GM12878 (cell line): ENCODE data around the gene DLEC1. TPM values are rescaled to one million over a fixed set of nuclear protein-coding genes. Genes with fewer than 3 reads are reported as not detected.

Experiments
- BCL11A ChIP-seq: IDR thresholded peaks from 2 replicates; pipeline ENCODE4 v1.6.1; 2011; ENCODE audit warnings: low read depth, low read length
- CBFB ChIP-seq: IDR thresholded peaks from 2 replicates; pipeline ENCODE4 v1.6.1; 2016; ENCODE audit warnings: antibody characterized with exemption, low read depth
- CUX1 ChIP-seq: IDR thresholded peaks from 2 replicates; pipeline ENCODE4 v1.6.1; 2012; ENCODE audit warnings: improper control_type of control experiment, low read depth, low read length; ENCODE audit not compliant: insufficient replicate concordance
- DPF2 ChIP-seq: fragments of 450-650 bp; IDR thresholded peaks from 2 replicates; pipeline ENCODE4 v1.6.1; 2017; ENCODE audit warnings: mild to moderate bottlenecking
- E2F4 ChIP-seq: IDR thresholded peaks from 2 replicates; pipeline ENCODE4 v1.6.1; 2012; ENCODE audit warnings: low read depth, low read length, improper control_type of control experiment
- EED ChIP-seq: sonication (generic); IDR thresholded peaks from 2 replicates; pipeline ENCODE4 v1.6.1; 2016; ENCODE audit warnings: antibody characterized with exemption, low read depth
- EP300 ChIP-seq, 2 experiments: fragments of 150-350 bp in 1 of 2; IDR thresholded peaks; 2 replicates each; pipeline ENCODE4 v1.6.1; 2011 to 2012; ENCODE audit warnings: low read depth in 2 of 2, low read length in 2 of 2, borderline replicate concordance in 1 of 2, improper control_type of control experiment in 1 of 2, inconsistent platforms in 1 of 2; ENCODE audit not compliant: control insufficient read depth in 1 of 2
- FOXK2 ChIP-seq: fragments of 450-650 bp; IDR thresholded peaks from 2 replicates; pipeline ENCODE4 v1.6.1; 2017; ENCODE audit warnings: mild to moderate bottlenecking, moderate library complexity
- HDAC6 ChIP-seq: fragments of 200-600 bp; sonication (generic); IDR thresholded peaks from one replicate; pipeline ENCODE4 v1.8.0; 2017; ENCODE audit warnings: antibody characterized with exemption; ENCODE audit not compliant: unreplicated experiment
- HDGF ChIP-seq: fragments of 450-650 bp; IDR thresholded peaks from 2 replicates; pipeline ENCODE4 v1.6.1; 2016; ENCODE audit warnings: antibody characterized with exemption
- JUNB ChIP-seq: IDR thresholded peaks from 2 replicates; pipeline ENCODE4 v1.6.1; 2016; ENCODE audit warnings: antibody characterized with exemption, mild to moderate bottlenecking
- KLF5 ChIP-seq: fragments of 450-650 bp; IDR thresholded peaks from 2 replicates; pipeline ENCODE4 v1.6.1; 2014; ENCODE audit warnings: mild to moderate bottlenecking; ENCODE audit not compliant: partially characterized antibody
- NFIC ChIP-seq: IDR thresholded peaks from 2 replicates; pipeline ENCODE4 v1.6.1; 2012; ENCODE audit warnings: low read depth, mild to moderate bottlenecking, inconsistent platforms, low read length, moderate library complexity
- NFXL1 ChIP-seq: fragments of 450-650 bp; IDR thresholded peaks from 2 replicates; pipeline ENCODE4 v1.6.1; 2017; ENCODE audit warnings: antibody characterized with exemption, mild to moderate bottlenecking, borderline replicate concordance
- PAX5 ChIP-seq: IDR thresholded peaks from 2 replicates; pipeline ENCODE4 v1.6.1; 2011; ENCODE audit warnings: low read depth, low read length, borderline replicate concordance
- RB1 ChIP-seq: fragments of 450-650 bp; formaldehyde crosslinking; IDR thresholded peaks from 2 replicates; pipeline ENCODE4 v1.6.1; 2017; ENCODE audit warnings: mild to moderate bottlenecking, borderline replicate concordance
- RELA ChIP-seq: fragments of 450-650 bp; IDR thresholded peaks from 2 replicates; pipeline ENCODE4 v1.8.0; 2014; ENCODE audit warnings: borderline replicate concordance; ENCODE audit not compliant: partially characterized antibody
- REST ChIP-seq: IDR thresholded peaks from 2 replicates; pipeline ENCODE4 v1.6.1; 2012; ENCODE audit warnings: mild to moderate bottlenecking, low read depth, low read length
- SMAD5 ChIP-seq: IDR thresholded peaks from 2 replicates; pipeline ENCODE4 v1.6.1; 2016; ENCODE audit warnings: antibody characterized with exemption, low read depth
- SP1 ChIP-seq: IDR thresholded peaks from one replicate; pipeline ENCODE4 v1.6.1; 2011; ENCODE audit warnings: low read depth, low read length
- SRF ChIP-seq, 2 experiments: IDR thresholded peaks; 2 replicates each; pipeline ENCODE4 v1.6.1; 2011; ENCODE audit warnings: low read depth in 2 of 2, low read length in 2 of 2, mild to moderate bottlenecking in 1 of 2, moderate library complexity in 1 of 2
- TCF12 ChIP-seq: IDR thresholded peaks from 2 replicates; pipeline ENCODE4 v1.6.1; 2011; ENCODE audit warnings: low read depth, mild to moderate bottlenecking, low read length
- ZNF207 ChIP-seq: fragments of 450-650 bp; IDR thresholded peaks from 2 replicates; pipeline ENCODE4 v1.6.1; 2014; ENCODE audit warnings: antibody characterized with exemption, mild to moderate bottlenecking, borderline replicate concordance
- ZSCAN29 ChIP-seq: fragments of 450-650 bp; IDR thresholded peaks from 2 replicates; pipeline ENCODE4 v1.6.1; 2017; ENCODE audit warnings: mild to moderate bottlenecking, moderate library complexity
- polyA plus RNA-seq, 11 experiments: library from polyadenylated mRNA; depleted of rRNA in 4 of 11; unstranded in 6 of 11; stranded (reverse) in 5 of 11; fragments of >200 nt; fragmentation: Nextera tagmentation in 4 of 11; fragmentation: Illumina TruSeq in 1 of 11; extraction: Ambion mirVana in 4 of 11; extraction: Trizol in 1 of 11; gene quantifications; 1 replicate in 1 of 11; 2 replicates in 10 of 11; pipeline versions ENCODE4 v1.2.1 to v1.2.3, GENCODE V29; 2011 to 2016; ENCODE audit warnings: inconsistent platforms in 2 of 11, missing spikeins in 2 of 11, low read depth in 1 of 11
- total RNA-seq, 4 experiments: library from RNA; depleted of rRNA in 3 of 4; stranded (reverse); fragments of >200 nt in 3 of 4; fragmentation: Illumina TruSeq in 1 of 4; extraction: Trizol in 1 of 4; gene quantifications; 2 replicates each; pipeline versions ENCODE4 v1.2.1 to v1.2.3, GENCODE V29; 2013 to 2021

Gene DLEC1
- total and polyA plus RNA-seq, 10 of the 15 experiments (the other 5 are each of a cell fraction or from before 2014, with no cell fraction given) = 0.03 to 0.29 (median 0.07) TPM; not detected in 3

GRCh38 chr3:37996785-37997301 is 42.2 kb upstream of the DLEC1 start (continued):
- TF ChIP-seq CUX1 (no peak), KLF5 (no peak), EP300 (IDR thresholded peaks at IDR 0.05; ENCODE audit: borderline replicate concordance in 1 of 2, control insufficient read depth in 1 of 2, low read depth in 2 of 2, low read length in 2 of 2) (no peak), BCL11A (no peak), JUNB (no peak), NFIC (no peak), ZNF207 (no peak), HDAC6 (no peak), DPF2 (no peak), HDGF (peak; percentile 89; the same call in 1 of the 2 replicates), RB1 (peak; percentile 33; the same call in 1 of the 2 replicates), SRF (IDR thresholded peaks at IDR 0.05; ENCODE audit: low read depth in 2 of 2, low read length in 2 of 2) (no peak), REST (no peak), EED (no peak), E2F4 (no peak), SP1 (no peak), TCF12 (peak; percentile 61; the same call in 1 of the 2 replicates), RELA (peak; percentile 59), CBFB (no peak), NFXL1 (no peak), PAX5 (0 out of 2 replicates have a peak, but pooled peaks have one; percentile 23), SMAD5 (no peak), FOXK2 (no peak), ZSCAN29 (no peak)
